Stimulated activated CD8-positive, alpha-beta memory T cell treated with anti-CD3 and anti-CD28 coated beads, Interleukin-4, amount 100 ng/mL, for 4 hours (primary cell): ENCODE measurements around the gene FOXP3.

Source experiments
- DNase-seq, 2 donors: peaks; one replicate each; pipeline ENCODE4 v3.0.0-alpha.2; 2020; ENCODE audit warnings: low read depth in 2 of 2, low spot score in 1 of 2

Gene FOXP3

DNA sequence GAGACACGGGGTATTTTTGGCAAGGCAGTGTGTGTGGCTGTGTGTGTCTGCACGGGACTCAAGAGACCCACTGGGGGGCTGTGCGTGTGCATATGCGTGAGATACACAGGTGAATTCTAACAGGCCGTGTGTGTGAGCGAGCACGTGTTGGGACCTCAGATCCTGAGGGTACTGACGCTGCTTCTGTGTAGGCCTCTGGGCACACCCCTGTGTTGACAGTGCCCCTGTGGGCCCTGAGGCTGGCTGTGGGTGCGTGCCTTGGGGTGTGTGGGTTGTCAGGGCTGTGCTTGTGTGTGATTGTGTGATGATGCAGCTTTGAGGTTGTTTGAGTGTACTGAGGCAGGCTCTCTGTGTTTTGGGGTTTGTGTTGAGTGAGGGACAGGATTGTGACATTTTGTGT, 13.9 kb downstream of the FOXP3 start:
- DNase-seq: no peak

DNA sequence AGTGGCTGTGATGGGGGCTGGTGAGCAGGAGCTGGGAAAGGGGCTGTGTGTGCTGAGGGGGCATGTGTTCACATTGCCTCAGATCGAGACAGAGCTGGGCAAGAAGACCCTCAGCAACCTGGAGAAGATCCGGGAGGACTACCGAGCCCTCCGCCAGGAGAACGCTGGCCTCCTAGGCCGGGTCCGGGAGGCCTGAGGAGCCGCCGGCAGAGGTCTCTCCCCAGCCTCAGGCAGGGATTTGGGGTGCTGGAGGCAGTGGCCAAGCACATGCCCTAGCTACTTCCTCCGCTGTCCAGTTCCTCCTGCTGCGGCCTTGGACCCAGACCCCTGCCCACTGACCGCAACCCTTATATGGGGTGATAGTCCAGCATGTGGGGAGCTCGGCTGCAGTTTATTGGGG, 14.4 kb downstream of the FOXP3 start:
- DNase-seq: no peak

DNA sequence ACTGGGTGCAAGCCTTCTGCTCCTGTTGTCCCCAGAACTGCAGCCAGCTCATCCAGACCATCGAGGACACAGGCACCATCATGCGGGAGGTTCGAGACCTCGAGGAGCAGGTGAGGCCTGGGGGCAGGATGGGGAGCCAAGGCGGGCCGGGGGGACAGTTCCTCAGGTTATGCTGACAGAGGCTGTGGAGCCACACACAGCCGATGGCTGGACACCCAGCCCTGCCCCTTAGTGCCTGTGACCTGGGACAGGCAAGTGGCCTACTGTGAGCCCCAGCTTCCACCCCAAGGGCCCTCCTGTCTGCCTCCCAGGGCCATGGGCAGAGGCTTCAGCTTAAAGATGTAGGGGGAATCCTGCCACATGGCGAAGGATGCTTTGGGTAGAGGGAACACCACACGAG, 14.9 kb downstream of the FOXP3 start:
- no peak for DNase-seq

DNA sequence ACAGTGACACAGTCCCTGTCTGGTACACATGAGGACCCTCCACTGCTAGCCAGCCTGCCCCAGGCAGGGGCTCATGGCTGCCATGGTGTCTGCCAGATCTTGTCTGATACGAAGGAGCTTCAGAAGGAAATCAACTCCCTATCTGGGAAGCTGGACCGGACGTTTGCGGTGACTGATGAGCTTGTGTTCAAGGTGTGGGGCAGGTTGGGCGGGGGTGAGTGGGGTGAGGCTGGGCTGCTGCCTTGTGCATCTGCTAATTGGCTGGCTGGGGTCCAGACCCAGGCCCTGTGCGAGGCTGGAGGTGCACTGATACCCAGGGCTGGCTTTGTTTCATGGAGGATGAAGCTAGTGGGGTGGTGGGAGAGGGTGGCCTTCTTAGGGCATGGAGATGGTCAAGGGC, 15.4 kb downstream of the FOXP3 start:
- DNase-seq: no peak

DNA sequence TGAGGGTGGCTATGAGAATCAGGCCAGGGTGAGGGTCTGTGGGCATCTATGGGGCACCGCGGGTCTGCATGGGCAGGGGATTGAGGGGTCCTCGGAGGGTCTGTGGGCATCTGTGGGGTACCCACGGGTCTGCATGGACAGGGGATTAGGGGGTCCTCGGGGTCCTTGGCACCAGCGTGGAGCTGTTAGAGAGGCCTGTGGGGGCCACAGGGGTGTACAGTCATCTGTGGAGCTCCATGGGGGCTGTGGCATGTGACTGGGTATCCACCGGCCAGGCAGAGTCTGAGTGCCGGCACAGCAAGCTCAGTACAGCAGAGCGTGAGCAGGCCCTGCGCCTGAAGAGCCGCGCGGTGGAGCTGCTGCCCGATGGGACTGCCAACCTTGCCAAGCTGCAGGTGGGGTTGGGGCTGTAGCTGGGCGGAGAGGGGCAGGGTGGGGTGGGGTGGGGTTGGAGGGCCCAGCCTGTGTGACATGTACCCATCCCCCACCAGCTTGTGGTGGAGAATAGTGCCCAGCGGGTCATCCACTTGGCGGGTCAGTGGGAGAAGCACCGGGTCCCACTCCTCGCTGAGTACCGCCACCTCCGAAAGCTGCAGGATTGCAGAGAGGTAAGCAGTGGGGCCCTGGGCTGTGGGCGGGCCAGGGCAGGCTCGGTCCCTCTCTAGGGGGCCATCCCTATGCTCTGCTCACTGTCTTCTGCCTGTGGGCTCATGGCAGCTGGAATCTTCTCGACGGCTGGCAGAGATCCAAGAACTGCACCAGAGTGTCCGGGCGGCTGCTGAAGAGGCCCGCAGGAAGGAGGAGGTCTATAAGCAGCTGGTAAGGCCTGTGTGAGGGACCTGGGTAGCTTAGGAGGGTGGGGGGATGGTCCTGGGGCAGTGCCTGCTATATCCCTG, 16.3 kb downstream of the FOXP3 start:
- no peak for DNase-seq

DNA sequence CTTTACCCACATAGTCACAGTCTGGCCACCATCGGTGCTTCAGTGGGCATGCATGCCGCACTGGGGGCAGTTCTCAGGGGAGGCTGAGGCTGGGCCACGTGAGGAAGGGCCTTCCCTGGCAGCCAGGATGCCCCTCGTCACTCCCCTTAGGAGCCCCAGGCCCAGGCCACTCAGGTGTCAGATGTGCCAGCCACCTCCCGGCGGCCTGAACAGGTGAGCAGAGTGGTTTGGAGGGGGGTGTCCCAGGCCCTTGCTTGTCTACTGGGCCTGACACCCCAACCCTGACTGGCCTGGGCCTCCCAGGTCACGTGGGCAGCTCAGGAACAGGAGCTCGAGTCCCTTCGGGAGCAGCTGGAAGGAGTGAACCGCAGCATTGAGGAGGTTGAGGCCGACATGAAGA, 17.2 kb downstream of the FOXP3 start:
- no peak for DNase-seq

DNA sequence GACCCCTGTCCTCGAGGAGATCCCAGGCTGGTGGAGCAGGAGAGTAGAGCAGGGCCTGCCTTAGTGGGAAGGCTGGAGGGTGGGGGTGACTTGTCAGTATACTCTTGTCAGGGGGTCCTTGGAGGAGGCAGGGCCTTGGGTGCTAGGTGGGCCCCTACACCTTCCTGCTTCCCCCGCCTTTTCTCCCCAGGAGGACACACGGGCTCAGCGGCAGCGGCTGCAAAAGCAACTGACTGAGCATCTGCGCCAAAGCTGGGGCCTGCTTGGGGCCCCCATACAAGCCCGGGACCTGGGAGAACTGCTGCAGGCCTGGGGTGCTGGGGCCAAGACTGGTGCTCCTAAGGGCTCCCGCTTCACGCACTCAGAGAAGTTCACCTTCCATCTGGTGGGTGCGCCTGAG, 18.0 kb downstream of the FOXP3 start:
- no peak for DNase-seq

DNA sequence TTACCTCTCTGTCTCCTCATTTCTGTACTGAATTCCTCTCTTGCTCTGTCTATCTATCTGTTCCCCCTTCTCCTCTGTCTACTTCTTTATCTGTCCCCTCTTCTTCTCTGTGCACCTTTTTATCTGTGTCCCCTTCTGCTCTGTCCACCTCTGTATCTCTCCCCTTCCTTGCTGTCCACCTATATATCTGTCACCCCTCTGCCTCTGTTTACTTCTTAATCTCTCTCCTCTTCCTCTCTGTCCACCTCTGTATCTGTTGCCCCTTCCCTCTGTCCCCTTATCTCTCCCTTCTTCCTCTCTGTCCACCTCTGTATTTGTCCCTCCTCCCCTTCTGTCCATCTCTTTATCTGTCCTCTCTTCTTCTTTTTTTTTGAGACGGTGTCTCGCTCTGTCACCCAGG, 20.3 kb downstream of the FOXP3 start:
- no peak for DNase-seq

DNA sequence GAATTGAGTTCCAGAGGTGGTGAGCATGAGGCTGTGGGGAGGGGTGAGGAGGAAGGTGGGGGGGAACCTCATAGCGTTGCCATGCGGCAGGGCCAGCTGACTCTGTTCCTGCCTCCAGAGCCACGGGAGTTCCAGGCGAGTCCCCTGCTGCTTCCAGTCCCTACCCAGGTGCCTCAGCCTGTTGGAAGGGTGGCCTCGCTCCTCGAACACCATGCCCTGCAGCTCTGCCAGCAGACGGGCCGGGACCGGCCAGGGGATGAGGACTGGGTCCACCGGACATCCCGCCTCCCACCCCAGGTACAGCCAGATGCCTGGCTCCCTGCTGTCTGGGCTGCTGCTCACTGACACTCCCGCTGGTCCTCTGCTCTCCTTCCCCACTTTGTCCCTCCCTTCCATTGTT, 21.3 kb downstream of the FOXP3 start:
- no peak for DNase-seq

DNA sequence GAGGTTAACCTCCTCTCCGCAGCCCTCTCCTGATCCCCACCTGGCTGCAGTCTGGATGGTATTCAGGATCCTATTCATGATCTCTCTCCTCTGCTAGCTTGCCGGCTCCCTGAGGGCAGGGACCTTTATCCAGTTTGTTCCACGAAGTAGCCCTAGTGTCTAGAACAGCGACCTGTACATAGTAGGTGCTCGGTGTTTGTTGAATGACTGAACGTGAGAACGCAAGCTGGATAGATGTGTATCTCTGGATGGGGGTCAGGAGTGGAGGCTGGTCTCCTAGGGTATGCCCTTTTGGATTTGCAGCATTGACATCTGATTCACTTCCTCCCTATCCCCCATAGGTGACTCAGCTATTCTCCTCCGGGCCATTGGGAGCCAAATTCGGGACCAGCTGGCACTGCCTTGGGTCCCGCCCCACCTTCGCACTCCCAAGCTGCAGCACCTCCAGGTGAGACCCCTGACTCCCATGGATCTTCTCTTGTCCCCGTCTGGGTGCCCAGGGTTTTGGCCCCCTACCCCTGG, 21.9 kb downstream of the FOXP3 start:
- DNase-seq: no peak

DNA sequence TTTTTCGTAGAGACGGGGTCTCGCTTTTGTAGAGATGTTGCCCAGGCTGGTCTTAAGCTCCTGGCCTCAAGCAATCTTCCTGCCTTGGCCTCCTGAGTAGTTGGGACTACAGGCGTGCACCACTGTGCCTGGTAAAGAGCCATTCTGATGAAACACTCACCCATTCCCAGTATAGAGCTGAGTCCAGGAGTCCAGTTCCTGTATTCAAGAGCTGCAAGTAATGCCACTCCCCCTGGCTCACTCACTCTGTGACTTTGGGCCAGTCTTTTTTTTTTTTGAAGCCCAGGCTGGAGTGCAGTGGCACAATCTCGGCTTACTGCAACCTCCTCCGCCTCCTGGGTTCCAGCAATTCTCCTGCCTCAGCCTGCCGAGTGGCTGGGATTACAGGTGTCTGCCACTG, 25.8 kb downstream of the FOXP3 start:
- DNase-seq: no peak

DNA sequence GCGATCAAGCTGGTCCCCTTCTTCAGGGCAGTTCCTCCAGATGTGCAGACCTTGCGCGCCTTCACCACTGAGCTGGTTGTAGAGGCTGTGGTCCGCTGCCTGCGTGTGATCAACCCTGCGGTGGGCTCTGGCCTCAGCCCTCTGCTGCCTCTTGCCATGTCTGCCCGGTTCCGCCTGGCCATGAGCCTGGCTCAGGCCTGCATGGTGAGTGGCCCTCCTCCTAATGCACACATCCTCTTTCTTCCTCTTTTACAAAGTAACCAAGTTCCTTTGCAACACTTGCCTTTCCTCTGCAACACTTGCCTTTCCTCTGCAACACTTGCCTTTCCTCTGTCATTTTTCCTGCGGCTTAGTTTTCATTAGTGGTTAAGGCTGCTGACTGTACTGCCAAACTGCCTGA, 27.4 kb downstream of the FOXP3 start:
- DNase-seq: no peak

DNA sequence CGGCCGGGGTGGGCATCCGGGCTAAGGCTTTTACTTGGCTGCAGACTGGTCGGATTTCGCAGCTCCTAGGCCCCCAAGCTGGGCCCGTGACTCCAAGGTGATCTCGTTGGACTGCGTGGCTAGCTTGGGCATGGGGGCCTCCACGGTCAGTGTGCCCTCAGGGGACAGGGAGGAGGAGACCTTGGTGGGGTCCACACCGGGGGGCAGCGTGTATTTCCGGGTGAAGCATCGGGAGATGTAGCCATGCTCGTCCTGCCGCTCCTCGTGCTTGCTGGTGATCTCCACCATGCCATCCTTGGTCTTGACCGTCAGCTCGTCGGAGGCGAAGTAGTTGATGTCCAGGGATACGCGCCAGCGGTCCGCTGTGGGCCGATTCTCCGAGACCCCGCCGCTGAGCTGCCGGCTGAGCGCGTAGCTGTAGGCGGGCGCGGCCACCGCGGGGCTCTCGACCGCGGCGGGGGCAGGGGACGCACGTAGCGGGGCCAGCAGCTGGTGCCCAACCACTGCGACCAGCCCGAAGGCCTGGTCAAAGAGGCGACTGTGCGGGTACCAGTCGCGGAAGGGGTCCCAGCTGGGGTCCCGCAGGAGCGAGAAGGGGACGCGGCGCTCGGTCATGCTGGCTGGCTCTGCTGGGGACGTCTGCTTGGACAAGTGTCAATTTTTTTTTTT, 30.5 kb downstream of the FOXP3 start:
- DNase-seq: no peak

DNA sequence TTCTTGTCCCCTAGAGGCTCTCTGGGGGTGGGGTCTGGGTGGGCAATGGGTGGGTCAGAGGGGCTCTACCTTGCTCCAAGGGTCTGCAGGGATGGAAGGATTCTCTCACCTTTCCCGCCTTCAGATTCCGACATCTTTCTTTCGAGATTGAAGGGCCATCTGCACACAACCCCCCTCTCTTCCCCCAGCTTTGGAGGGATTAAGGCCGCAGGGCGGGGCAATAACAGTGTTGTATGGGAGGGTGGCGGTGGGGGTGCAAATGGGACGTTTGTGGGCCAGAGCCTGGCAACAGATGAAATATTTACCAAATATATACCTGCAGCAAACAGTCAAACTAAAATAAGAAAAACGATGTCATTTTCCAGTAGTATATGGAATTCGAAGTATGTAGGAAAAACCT, 31.3 kb downstream of the FOXP3 start, which contains the start of gene CACNA1F:
TSS of gene CACNA1F (minus strand) at position 165 of the 400 bp plus-strand sequence. CDS start at position 134, 31 bp downstream.
- DNase-seq: no peak

DNA sequence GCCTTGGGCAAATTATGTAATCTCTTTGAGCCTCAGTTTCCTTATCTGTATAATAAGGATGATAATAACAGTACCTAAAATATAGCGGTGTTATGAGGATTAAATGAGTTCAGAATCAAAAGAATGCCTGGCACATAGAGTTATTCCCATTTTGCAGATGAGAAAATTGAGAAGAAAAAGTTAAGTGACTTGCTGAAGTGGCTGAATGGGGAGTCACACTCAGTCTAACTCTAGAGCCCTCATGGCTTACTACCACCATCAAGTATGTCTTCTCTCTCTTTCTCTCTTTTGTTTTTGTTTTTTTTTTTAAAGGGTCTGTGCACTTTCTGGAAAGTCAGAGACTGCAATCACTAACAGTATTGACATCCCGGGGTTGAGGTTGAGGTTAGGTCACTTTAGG, 32.0 kb downstream of the FOXP3 start:
- DNase-seq: no peak

DNA sequence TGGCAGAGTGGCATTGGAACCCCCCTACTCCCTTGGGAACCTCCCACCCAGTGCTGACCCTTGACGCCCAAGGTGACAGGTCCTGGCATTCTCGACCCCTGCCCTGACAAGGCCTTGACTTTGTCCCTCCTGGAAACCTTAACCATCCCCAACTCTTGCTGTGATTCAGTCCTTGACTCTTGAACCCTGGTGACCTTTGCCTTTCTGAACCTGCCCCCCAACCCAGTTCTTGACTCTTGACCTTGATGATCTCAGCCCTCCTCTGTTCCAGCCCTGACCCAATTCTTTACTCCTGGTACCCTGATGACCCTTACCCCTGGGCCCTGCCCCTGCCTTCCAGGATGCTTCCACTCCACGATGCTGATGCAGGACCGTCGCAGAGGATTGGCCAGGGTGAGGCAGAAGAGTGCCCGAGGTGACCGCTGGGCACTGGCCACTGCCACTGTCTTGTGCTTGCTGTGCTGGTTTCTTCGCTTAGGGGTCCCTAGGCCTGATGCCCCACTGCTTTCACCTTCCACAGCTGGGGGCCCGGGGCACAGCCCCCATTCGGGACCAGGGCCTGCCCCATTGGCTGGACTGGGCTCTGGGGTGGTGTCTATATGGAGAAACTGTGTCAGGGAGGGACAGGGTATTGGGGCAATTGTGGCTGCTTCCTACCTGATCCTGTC, 33.0 kb downstream of the FOXP3 start:
- no peak for DNase-seq

DNA sequence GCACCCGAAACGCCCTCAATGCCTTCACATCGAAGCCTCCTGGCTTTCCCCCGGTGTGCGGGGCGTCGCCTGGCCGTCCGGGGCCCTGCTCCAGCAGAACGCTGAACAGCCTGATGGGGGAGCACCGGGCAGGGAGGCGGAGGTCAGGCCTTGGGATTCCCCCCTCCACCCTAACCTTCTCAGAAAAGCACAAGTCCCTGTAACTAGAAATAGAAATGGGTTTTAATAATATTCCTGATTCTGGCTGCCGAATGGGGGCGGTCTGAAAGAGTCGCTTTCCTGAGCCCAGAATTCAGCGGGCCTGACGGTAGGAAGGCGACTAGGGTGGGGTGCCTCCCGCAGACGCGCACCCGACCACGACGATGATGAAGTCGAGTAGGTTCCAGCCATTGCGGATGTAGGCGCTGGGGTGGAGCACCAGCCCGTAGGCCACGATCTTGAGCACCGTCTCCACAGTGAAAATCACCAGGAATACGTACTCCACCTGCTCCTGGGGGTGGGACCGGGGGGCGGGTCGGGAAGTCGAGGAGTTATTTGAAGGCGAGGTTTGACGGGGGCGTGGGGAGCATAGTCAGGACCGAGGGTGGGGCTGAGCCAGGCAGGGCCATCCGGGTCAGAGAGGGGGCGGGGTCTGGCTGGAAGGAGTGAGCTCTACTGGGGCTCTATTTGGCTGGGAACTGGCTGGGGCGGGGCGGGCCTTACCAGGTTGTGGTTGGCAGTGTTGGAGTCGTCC, 33.8 kb downstream of the FOXP3 start:
- peak; percentile 9 to 25 for DNase-seq

DNA sequence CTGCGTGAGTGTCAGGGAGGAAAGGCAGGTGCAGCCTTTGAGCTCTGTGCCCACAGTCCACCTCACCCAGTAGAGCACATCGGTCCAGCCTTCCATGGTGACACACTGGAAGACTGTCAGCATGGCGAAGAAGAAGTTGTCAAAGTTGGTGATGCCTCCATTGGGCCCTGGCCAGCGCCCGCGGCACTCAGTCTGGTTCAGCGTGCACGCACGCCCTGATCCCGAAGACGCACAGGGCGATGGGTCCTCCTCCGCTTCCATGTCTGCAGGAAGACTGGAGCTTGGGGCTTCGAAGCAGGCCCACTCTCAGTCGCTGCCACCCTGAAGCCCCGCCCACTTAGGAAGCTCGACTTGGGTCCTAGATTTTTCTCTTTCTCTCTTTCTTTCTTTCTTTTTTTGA, 36.3 kb downstream of the FOXP3 start:
- no peak for DNase-seq

DNA sequence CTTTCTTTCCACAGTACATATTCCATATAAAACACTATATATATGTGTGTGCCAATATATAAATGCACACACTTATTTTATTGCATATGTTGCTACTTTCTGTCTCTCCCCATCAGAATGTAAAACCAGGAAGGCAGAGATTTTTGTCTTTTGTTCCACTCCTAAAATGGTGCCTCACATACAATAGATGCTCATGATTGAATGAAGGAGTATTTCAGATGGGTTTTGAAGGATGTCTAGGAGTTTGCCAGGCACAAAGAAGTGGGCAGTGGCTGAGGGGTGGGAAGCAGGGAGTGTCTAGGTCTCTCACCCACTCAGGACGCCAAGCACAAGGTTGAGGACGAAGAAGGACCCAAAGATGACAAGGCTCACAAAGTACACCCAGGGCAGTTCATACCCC, 36.8 kb downstream of the FOXP3 start:
- no peak for DNase-seq

DNA sequence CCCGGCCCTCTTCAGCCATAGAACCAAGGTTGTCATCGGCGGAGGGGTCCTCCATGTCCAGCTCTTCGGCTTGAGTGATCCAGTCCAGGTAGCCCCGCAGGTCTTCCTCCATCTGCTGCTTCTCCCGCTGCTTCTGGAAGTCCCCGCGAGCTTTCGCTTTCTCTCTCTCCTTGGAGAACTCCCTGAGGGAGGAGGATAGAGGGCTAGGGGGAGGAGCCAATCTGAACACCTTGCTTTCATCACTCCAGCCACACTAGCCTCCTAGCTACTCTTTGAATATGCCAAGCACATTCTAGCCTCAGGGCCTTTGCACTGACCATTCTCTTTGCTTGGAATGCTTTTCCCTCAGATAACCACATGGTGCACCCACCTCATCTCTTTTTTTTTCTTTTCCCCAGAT, 37.6 kb downstream of the FOXP3 start:
- DNase-seq: no peak

DNA sequence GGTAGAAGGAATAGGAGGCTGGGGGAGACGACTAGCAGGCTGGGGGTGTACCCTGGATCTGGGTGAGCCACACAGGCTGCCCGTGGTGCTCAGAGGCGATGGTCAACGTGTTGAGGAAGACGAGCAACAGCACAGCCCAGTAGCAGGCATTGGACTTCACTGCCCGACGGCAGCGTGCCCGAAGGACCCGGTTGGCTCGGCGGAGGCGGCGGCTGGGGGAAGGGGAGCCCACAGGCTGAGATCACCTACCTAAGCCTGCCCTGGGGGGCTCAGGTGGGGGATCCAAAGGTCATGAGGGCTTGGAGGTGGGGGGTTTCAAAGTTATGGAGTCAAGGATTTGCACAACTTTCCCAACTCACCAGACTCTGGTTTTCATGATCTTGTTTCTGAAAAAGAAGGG, 38.7 kb downstream of the FOXP3 start:
- DNase-seq: no peak
